Thyroid gland (tissue), 4 donors: ENCODE data around the gene RPS6KL1. TPM values are rescaled to one million over a fixed set of nuclear protein-coding genes. Genes with fewer than 3 reads are reported as not detected.

Experiments
- DNase-seq, 2 donors: peaks; one replicate each; pipeline ENCODE4 v3.0.0-alpha.2; 2019
- H3K27ac ChIP-seq, 3 donors: fragments of 200-600 bp; sonication (generic); 1 replicate in 2 of 3; 2 replicates in 1 of 3; pipeline ENCODE4 v1.5.1; 2016 to 2019; ENCODE audit warnings: mild to moderate bottlenecking in 1 of 3, moderate library complexity in 1 of 3
- H3K27me3 ChIP-seq: fragments of 200-600 bp; sonication (generic); one replicate; pipeline ENCODE4 v1.5.1; 2019
- H3K36me3 ChIP-seq, 2 donors: fragments of 200-600 bp; sonication (generic); one replicate each; pipeline ENCODE4 v1.5.1; 2016 to 2019
- H3K4me1 ChIP-seq, 2 donors: fragments of 200-600 bp; sonication (generic); one replicate each; pipeline ENCODE4 v1.5.1; 2017 to 2019
- H3K4me3 ChIP-seq, 3 donors: fragments of 200-600 bp; sonication (generic); replicated peaks in 1 of 3; 1 replicate in 2 of 3; 2 replicates in 1 of 3; pipeline ENCODE4 v1.5.1; 2016; ENCODE audit warnings: mild to moderate bottlenecking in 1 of 3
- H3K9me3 ChIP-seq: fragments of 200-600 bp; sonication (generic); one replicate; pipeline ENCODE4 v1.5.1; 2017
- POLR2A ChIP-seq, 2 donors: fragments of 450-650 bp; IDR thresholded peaks; one replicate each; pipeline ENCODE4 v1.6.1; 2017; ENCODE audit warnings: antibody characterized with exemption in 2 of 2, mild to moderate bottlenecking in 2 of 2, moderate library complexity in 1 of 2
- WGBS, 2 donors: methylation state at CpG; one replicate each; pipeline ENCODE4 v1.1.5; 2017; 5-methylcytosine and 5-hydroxymethylcytosine counted together
- intact Hi-C: fragments of 100-400 bp; cut with DNase I; formaldehyde crosslinking; loops from one replicate; pipeline ENCODE4 v1.15.1; 2023
- total RNA-seq, 4 donors: library from RNA; depleted of rRNA; stranded (reverse); fragments of >200 nt; gene quantifications; one replicate each; pipeline ENCODE4 v1.2.3, GENCODE V29; 2016
- TF ChIP-seq, protein P1 (sequence below), 6 experiments: fragments of 200-600 bp in 3 of 6; fragments of 450-650 bp in 3 of 6; sonication (generic) in 3 of 6; IDR thresholded peaks; one replicate each; pipeline ENCODE4 v1.5.1; 2016 to 2019; ENCODE audit warnings: antibody characterized with exemption in 6 of 6, mild to moderate bottlenecking in 2 of 6, inconsistent platforms in 1 of 6, moderate library complexity in 1 of 6

Gene RPS6KL1
- total RNA-seq, 4 donors from 2014 or later = 5.7 to 16.4 (median 9.5) TPM

DNA sequence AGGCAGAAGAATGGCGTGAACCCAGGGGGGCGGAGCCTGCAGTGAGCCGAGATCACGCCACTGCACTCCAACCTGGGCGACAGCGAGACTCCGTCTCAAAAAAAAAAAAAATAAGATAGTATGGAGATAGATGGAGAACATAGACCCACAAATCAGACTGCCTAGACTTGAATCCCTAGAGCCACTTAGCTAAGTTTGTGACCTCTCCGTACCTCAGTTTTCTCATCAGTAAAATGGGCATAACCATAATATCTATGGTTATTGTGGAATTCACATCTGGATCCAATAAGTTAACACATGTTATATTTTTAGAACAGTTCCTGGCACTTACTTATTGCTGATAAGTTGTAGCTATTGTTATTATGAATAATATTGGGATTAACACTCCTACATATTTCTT, 54.3 kb downstream of the RPS6KL1 start:
- no peak for DNase-seq
- no peak overlapping the region for H3K27ac ChIP-seq
- TF ChIP-seq, protein P1, sequence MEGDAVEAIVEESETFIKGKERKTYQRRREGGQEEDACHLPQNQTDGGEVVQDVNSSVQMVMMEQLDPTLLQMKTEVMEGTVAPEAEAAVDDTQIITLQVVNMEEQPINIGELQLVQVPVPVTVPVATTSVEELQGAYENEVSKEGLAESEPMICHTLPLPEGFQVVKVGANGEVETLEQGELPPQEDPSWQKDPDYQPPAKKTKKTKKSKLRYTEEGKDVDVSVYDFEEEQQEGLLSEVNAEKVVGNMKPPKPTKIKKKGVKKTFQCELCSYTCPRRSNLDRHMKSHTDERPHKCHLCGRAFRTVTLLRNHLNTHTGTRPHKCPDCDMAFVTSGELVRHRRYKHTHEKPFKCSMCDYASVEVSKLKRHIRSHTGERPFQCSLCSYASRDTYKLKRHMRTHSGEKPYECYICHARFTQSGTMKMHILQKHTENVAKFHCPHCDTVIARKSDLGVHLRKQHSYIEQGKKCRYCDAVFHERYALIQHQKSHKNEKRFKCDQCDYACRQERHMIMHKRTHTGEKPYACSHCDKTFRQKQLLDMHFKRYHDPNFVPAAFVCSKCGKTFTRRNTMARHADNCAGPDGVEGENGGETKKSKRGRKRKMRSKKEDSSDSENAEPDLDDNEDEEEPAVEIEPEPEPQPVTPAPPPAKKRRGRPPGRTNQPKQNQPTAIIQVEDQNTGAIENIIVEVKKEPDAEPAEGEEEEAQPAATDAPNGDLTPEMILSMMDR (IDR thresholded peaks at IDR 0.05) = no peak
- TF ChIP-seq POLR2A (IDR thresholded peaks at IDR 0.05) = no peak
- H3K4me1 ChIP-seq = no peaks in the 10 kb centered on the region
- WGBS, 2 donors = 92 to 95% methylated on average over 8 of the region's 8 CpGs
- no peaks in the 10 kb centered on the region for H3K27me3 ChIP-seq
- no peak overlapping the region for H3K4me3 ChIP-seq
- H3K36me3 ChIP-seq = no peaks in the 10 kb centered on the region
- no peaks in the 10 kb centered on the region for H3K9me3 ChIP-seq
- intact Hi-C loops = no loop called here

DNA sequence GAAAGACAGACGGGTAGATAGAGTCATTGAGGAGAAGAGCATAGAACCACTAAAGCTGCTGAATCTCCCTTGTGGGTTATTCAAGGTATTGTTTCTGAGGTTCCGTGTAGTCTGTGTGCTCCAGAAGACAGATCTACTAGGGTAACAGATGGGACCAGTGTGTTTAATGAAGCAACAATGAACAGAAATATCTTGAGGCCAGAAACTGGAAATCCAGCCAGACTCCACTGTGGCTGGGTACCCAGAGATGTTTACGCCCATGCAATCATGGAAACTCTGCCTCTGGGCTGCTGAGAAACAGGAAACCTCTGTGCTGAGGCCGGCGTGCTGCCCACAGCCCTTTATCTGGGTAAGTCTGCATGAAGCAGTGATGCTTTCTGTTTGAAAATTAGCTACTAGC, 55.4 kb downstream of the RPS6KL1 start:
- TF ChIP-seq, protein P1 (IDR thresholded peaks at IDR 0.05) = no peak
- no peak for TF ChIP-seq POLR2A (IDR thresholded peaks at IDR 0.05)
- Histone ChIP-seq H3K4me1 (no peaks in the 10 kb centered on the region), H3K36me3 (no peaks in the 10 kb centered on the region), H3K9me3 (no peaks in the 10 kb centered on the region), H3K27ac (no peak overlapping the region), H3K4me3 (no peak overlapping the region), H3K27me3 (no peaks in the 10 kb centered on the region)
- intact Hi-C loops = no loop called here
- WGBS, 2 donors = 51 to 72% methylated on average over 5 of the region's 5 CpGs
- no peak for DNase-seq

GRCh38 chr14:74866708-74867389, 56.2 kb downstream of the RPS6KL1 start:
- no peaks in the 10 kb centered on the region for H3K4me1 ChIP-seq
- H3K27ac ChIP-seq = no peak overlapping the region
- DNase-seq = no peak
- no peaks in the 10 kb centered on the region for H3K27me3 ChIP-seq
- TF ChIP-seq, protein P1 (IDR thresholded peaks at IDR 0.05) = no peak
- no peak for TF ChIP-seq POLR2A (IDR thresholded peaks at IDR 0.05)
- no peaks in the 10 kb centered on the region for H3K9me3 ChIP-seq
- intact Hi-C loops = no loop called here
- no peak overlapping the region for H3K4me3 ChIP-seq
- whole genome bisulfite sequencing, 2 donors = 81 to 85% methylated on average over 3 of the region's 3 CpGs
- no peaks in the 10 kb centered on the region for H3K36me3 ChIP-seq

- Histone ChIP-seq H3K36me3 (no peaks in the 10 kb centered on the region), H3K4me3 (no peak overlapping the region), H3K9me3 (no peaks in the 10 kb centered on the region), H3K27me3 (no peaks in the 10 kb centered on the region), H3K27ac (no peak overlapping the region), H3K4me1 (peaks cover 0 to 6% of the 10 kb centered on the region in 2 donors)
- 94 to 95% methylated on average over 5 of the region's 5 CpGs for WGBS, 2 donors
- TF ChIP-seq POLR2A (IDR thresholded peaks at IDR 0.05) = no peak
- TF ChIP-seq, protein P1 (IDR thresholded peaks at IDR 0.05) = no peak
- DNase-seq = no peak
- intact Hi-C loops = no loop called here
Observed at GRCh38 chr14:74865156-74865555, 57.9 kb downstream of the RPS6KL1 start.

DNA sequence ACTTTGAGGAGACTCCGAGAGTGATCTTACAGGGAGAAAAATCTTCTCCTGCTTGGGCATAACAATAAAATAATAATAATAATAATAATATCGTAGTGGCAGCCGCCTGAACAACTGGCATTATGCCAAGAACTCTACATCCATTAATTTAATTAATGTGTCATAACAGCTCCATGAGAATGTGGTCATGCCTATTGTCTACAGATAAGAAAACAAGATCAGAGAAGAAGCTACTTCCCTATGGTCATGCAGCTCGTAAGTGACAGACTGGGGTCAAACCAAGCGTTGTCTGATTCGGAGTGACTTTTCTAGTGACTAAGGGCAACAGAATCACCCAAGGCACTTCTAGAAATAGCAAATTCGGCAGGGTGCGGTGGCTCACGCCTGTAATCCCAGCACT, 58.9 kb downstream of the RPS6KL1 start:
- TF ChIP-seq, protein P1 (IDR thresholded peaks at IDR 0.05) = no peak
- TF ChIP-seq POLR2A (IDR thresholded peaks at IDR 0.05) = no peak
- Histone ChIP-seq H3K27ac (no peak overlapping the region), H3K27me3 (no peaks in the 10 kb centered on the region), H3K4me3 (no peak overlapping the region), H3K36me3 (no peaks in the 10 kb centered on the region), H3K9me3 (no peaks in the 10 kb centered on the region), H3K4me1 (peaks cover 0 to 6% of the 10 kb centered on the region in 2 donors)
- DNase-seq = no peak
- intact Hi-C loops = loop anchor here (5.0 kb wide), 2 partner anchors 43 to 223 kb away; no protein-coding TSS in a partner anchor
- WGBS, 2 donors = 89 to 91% methylated on average over 9 of the region's 9 CpGs
